GM19043 (cell line): Measurements from ENCODE around the gene SEC31A.
"Not testable (repeated sequence)": the region's sequence is repeated elsewhere in the genome, so short reads cannot be mapped to it uniquely, and the experiment has no call there.

ENCODE experiments used
- ATAC-seq: cut with Tn5 transposase; IDR thresholded peaks from one replicate; pipeline ENCODE4 v1.9.1; 2021; ENCODE audit warnings: low read depth; ENCODE audit not compliant: unreplicated experiment

SEC31A gene

DNA sequence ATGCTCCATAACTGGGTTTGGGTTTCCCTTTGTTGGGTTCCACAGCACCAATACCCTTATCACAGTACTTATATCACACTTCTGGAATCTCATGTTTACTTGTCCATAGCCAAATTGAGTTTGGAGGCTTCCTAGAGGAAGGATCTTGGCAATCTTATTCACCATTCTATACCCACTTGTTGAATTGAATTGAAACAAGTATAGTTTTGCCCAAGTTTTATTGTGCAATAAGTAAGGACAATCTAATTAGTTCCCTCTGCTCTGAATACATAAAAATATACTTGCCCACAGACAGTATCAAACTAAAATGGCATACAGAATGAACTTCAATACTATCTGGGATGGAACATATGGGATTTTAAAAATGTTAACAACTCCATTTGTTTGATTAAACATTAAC, 40.3 kb downstream of the SEC31A start:
- no peak for ATAC-seq

DNA sequence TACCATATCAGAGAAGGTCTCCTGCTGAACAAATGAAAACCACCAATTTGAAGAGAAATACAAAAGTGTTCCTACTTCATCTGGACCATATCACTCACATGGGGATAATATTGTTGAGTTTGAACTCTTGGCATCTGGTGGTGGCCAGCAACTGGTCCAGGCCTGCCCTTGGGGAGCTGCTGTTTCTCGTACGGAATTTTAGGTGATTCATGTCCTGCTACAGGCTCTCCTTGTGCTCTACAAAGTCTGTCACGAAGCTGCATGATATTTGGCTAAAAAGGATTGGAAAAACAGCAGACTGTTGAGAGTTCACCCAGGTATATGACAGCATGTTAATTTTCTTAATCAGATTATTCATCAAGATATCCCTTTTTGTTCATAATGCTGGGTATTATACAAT, 42.2 kb downstream of the SEC31A start:
- ATAC-seq: no peak

DNA sequence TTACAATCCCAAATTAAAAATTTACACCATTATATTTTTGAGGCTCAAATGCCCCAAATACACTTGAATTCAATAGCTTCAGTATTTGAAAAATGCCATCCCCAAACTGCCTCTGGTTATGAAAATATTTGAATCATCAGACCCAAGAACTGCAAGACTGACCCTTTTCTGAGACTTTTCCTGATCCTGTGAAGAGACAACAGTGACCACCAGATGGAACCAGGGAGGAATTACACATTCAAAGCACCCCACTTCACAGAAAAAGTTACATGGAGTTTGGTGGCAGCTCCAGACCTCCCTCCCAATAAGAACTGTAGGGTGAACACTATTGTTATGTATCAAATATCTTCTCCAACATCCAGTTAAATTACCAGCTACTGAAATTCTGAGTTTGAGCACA, 48.4 kb downstream of the SEC31A start:
- ATAC-seq: no peak

DNA sequence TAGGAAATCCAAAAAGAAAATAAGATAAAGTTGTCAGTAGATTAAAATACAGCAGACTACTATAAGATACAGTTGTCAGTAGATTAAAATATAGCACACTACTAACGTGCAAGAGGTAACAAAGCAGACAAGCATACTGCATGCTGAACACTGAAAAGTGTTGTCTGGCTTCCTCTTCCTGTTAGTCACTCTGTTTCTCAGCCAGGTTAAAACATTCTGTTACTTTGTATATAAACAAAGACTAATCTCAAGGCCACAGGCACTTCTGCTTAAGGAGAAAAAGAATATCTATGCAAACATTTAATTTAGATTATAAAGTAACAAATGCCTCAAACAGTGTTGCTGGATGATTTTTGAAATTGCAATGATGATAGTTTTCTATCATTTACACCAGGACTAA, 51.3 kb downstream of the SEC31A start:
- no peak for ATAC-seq

DNA sequence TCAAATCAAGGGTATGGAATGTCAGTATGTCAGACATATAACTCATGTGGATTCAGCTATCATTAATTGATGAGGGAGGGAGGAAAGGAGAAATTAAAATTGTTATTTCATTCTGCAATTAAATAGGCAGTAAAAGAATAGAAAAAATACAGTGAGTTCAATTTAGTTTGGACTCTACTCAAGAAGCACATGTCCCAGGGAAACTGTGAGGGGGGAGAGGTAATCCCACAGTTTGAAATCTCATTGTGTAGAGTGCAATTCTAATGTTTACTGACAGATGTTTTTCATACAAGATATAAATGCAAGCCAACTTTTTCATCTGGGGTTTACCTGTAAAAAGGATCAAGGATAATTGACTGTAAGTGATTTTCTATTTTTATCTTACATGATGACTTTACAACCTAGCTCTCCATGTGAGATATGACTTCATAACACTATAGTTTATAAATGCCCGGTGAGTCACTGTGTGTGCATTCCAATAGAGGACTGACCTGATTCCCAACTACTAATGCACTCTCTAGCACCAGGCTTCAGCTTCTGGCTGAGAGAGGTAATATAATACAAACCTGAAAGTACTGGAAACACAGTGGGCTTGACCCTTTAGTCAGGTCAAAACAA, 57.1 kb downstream of the SEC31A start:
- no peak for ATAC-seq

DNA sequence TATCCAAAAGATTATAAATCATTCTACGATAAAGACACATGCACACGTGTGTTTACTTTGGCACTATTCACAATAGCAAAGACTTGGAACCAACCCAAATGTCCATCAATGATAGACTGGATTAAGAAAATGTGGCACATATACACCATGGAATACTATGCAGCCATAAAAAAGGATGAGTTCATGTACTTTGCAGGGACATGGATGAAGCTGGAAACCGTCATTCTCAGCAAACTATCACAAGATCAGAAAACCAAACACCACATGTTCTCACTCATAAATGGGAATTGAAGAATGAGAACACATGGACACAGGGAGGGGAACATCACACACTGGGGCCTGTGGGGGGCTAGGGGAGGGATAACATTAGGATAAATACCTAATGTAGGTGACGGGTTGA, 57.9 kb downstream of the SEC31A start:
- ATAC-seq: not testable (repeated sequence)

DNA sequence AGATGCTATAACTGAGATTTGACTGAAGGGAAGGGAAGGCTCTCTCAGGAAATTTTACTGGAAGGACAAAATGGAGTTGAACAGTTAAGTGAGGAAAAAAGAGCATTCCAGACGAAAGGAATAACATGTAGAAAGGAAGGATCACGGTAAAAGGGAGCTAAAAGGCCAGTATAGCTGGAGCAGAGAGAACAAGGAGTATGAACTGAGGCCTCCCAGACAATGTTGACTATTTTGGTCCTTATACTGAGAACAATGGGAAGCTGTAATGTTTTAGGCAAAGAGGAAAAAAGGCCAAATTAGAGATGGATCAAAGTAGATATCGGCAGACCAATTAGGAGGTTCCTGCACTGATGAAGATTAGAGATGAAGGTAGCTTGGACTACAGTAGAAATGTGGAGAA, 65.5 kb downstream of the SEC31A start:
- no peak for ATAC-seq

DNA sequence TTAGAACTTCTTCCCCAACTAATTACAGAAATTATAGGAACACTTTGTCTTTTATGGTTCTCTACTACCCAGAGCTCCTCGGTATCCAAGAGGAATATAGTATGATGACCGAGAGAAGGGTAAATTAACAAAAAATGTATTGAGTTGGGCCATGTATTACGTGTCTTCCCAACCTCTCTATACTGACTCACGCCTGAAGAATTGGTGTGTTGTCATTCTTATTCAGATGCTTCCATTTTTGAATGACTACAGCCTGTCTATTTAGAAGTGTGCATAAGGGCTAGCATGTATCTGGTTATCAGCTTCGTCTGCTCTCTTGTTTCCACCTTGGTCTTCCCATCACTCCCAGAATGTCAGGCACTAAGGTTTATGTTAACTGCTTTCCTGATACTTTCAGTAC, 67.9 kb downstream of the SEC31A start:
- no peak for ATAC-seq

DNA sequence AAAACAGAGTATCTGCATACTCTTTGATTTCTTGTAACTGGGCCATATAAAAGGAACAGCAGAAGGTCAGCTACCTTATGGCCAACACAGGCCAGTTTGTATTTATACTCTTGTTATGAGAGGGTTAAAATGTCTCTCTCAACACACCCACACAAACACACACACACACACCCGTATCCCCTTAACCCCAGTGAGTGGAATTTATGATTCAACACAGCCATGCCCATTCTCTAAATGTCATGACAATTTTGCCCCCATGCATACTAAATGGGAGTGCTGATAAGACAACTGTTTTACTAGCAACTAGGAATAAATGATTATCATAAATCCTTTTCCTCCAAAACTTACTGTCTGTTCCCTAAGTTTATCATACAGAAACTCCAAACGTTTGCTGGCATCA, 70.3 kb downstream of the SEC31A start:
- no peak for ATAC-seq

DNA sequence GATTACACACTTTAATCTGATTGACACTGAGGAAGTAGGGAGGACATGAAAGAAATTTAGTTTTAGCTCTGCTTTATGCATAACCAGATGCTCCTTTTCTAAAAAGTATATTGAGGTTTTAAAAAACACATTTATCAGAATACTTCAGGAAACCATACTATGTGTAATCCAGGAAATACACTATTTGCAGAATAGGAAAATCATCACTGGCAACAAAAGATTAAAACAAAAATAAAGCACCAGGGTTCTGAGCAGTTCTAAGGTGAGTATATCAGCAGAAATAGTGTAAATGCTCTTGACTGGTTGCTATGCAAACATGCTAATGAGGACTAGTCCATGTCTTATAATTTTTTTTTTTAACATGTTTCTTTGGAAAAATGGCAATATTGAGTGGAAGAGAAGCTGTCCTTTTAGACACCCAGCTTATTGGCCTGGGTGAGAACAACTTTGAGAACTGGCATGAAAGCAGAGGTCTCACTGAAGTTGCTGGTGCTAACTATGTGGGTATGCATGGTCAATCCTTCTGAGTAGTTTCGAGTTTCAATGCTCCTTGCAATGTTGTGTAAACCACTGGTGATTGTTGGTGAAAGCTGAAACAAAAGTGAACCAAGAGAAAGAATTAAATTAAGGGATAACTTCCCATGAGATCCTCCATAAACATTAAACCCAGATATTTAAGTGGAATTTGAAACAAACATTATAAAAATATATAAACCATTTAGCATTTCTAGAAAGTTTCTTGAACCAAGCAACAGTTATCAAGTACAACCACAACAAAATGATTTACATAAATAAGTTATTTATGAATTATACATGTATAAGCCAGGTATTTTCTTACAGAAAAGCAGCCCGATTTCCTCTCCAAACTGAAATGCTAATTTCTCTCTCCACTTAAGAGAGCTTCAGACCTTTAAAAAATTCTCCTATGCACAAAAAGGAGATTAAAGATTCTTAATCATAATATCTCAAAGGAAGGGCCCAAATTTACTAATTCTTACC, 72.0 kb downstream of the SEC31A start:
- ATAC-seq: peak; percentile 76

DNA sequence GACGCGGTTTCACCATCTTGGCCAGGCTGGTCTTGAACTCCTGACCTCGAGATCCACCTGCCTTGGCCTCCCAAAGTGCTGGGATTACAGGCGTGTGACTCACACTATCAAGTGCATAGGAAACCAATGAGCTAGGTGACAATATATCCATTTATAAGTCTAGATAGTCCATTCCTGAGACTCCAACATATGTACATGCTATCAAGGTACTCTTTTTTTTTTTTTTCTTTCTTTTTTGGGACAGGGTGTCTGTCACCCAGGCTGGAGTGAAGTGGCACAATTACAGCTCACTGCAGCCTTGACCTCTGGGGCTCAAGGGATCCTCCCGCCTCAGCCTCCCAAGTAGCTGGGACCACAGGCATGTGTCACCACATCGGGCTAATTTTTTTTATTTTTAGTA, 74.1 kb downstream of the SEC31A start:
- not testable (repeated sequence) for ATAC-seq

DNA sequence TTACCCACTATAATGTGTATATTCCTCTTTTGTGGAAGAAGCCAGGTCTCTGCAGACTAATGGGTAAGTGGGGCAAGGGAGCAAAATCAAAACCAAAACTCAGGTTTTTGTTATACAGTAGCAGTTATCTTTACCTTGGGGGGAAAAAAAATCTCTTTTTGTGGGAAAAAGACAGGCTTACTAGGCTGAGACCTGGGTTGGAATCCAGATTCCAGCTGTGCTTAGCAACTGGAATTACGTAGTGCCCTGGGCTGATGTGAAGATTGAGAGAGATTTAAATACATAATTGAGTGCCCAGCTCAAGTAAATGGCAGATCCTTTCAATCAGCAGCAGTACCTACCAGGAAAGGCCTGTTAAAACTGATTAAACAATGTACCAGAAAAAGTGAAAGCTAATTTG, 76.9 kb downstream of the SEC31A start:
- ATAC-seq: no peak

DNA sequence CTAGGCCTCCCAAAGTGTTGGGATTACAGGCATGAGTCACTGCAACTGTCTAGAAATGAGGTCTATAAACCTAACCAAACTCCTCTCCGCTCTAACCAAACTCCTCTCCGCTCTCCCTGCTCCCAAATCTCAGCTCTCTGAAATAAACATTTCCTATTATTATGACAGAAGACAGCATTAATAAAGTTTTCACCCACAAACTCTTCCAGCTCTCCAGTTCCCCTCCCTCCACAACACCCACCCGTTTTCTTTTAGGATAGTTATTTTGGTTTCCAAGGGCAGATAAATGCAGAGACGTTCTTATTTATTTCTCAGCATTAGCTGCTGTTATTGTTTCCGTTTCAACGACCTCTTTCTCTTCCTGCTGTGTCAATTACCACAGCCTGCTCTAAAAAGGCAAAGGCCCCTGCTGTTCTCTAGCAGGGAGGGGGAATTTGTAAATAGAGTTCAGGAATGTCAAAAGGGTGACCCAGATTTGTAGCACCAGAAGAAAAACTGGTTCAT, 79.1 kb downstream of the SEC31A start:
- no peak for ATAC-seq

DNA sequence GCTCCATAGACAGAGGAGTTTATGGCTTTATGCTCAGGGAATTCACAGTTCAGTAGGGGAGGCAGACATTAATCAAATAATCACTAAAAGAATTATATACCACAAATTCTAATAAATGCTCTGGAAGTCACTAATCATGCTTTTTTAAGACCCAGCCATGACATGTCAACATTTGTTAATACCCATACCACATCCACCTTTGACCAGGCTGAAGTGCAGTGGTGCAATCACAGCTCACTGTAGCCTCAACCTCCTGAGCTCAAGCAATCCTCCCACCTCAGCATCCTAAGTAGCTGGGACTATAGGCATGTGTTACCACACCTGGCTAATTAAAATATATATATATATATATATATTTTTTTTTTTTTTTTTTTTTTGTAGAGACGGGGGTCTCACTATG, 79.6 kb downstream of the SEC31A start:
- ATAC-seq: no peak

DNA sequence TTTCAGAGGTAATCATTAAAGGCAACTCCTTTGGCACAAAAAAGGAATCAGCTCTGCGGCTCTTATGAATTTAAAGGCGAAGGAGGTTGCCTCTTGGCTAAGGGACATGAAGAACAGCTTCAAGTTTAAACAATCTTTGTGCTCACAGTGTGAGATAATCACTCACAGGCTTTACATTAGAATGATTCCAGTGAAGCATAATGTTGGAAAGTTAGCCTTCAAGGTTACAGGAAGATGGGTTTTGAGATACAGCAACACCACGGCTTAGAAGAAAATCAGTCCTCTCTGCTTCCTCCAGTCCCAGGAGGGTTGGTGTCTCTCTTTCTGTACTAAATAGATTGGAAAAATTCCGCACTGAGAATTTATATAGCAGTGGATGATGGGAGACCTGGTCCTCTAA, 80.8 kb downstream of the SEC31A start:
- no peak for ATAC-seq

DNA sequence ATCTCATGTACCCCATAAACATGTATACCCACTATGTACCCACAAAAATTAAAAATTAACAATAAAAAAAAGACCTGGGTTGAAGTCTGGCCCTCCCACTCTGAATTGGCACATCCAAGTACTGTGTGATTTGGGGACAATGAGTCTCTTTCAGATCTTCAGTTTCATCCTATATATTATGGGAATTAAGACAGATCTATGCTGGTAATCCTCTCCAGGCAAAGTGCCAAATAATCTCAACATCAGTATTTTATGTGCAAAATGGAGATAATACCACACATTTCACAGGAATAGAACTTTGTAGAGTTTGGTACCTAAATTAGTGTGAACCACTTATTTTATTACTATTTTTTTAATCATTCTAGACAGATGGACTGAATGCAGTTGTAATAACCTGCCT, 81.3 kb downstream of the SEC31A start:
- ATAC-seq: no peak

DNA sequence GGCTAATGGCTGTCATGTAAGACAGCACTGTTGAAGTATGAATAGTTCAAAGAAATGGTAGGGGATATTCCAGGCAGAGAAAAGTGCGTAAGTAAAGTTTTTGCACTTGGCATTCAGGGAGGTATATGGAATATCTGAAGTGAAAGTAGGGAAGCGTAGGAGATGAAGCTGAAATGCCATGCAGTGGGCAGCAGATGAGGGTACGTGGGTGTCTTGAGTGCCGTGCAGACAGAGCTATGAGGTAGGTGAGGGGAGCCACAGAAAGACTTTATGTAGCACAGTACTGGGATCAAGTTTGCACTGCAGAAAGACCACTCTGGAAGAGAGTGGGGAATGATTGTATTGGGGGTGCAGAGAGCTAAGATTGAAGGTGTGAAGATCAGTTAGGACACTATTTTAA, 87.2 kb downstream of the SEC31A start:
- ATAC-seq: no peak

DNA sequence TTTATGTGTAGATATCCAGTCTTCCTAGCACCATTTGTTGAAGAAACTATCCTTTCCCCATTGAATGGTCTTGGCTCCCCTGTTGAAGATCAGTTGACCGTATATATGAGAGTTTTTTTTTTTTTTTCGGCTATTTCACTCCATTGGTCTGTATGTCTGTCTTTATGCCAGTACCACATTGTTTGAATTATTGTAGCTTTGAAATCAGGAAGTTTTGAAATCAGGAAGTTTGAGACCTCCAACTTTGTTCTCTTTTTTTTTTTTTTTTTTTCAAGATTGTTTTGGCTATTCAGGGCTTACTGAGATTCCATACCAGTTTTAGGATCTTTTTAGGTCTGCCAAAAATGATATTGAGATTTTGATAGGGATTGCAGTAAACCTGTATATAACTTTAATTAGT, 88.0 kb downstream of the SEC31A start:
- no peak for ATAC-seq

DNA sequence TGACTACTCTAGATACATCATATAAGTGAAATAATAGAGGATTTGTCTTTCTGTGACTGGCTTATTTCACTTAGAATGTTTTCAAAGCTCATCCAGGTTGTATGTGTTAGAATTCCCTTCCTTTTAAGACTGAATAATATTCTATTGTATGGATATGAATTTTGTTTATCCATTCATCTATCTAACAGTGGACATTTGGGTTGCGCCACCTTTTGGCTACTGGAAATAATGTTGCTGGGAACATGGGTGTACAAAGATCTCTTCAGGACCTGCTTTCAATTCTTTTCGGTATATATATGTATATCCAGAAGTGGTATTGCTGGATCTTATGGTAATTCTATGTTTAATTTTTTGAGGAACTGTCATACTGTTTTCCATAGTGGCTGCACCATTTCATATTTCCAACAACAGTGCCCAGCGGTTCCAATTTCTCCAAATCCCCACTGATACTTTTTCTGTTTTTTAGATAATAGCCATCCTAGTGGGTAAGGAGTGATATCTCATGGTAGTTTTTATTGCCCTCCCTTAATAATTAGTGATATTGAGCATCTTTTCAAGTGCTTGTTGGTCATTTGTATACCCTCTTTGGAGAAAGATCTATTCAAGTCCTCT, 88.9 kb downstream of the SEC31A start:
- ATAC-seq: no peak

DNA sequence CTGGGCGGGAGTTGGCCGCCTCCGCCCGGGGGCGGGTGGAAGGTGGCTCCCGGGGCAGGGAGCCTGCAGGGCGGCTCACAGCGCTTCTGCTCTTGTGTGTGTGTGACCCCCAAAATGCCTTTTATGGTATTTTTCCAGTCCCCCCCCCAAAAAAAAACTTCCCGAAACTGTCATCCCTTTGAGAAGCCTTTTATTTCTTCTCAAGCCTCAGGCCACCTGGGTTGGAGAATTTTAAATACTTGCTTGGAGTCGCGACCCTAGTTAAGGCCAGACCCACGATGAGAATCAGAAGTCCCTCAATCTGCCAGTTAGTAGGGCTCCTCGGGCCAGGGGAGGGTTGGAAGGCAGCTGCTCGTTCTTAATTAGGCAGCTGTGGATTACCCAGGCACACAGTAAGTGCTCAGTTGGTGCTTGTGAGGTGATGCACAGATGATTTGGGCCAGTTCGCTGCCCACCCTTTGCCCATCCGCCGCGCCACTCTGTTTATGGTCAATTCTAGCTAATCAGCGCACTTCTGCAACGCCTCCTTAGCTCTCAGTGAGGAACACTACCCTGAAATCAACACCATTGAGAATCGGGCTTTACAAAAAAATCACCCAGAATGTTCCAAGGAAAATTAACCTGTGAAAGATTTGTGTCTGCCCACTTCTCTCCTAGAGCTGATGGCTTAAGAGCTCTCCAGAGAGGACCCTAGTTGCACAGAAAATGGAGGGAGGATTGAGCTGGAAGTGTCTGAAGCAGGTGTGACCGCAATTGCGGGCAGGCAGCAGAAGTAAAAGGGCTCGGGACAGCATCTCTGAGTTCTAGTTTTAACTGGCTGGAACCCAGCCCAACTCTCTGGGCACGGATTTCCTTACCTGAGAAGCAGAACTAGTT, 91.7 kb downstream of the SEC31A start:
- peak; percentile 42 for ATAC-seq
